DND-41 (cell line): Measurements from ENCODE around the gene TRMO.

Experiments used
- CTCF ChIP-seq: IDR thresholded peaks from 2 replicates; pipeline ENCODE4 v1.5.1; 2012; ENCODE audit warnings: borderline replicate concordance, low read length, moderate library complexity, mild to moderate bottlenecking; ENCODE audit not compliant: poor library complexity, severe bottlenecking; ENCODE audit errors: extremely low read depth
- EZH2 ChIP-seq: IDR thresholded peaks from 3 replicates; pipeline ENCODE4 v1.6.1; 2012; ENCODE audit warnings: borderline replicate concordance, low read depth, mild to moderate bottlenecking, moderate library complexity, low read length, inconsistent platforms; ENCODE audit not compliant: severe bottlenecking

DNA sequence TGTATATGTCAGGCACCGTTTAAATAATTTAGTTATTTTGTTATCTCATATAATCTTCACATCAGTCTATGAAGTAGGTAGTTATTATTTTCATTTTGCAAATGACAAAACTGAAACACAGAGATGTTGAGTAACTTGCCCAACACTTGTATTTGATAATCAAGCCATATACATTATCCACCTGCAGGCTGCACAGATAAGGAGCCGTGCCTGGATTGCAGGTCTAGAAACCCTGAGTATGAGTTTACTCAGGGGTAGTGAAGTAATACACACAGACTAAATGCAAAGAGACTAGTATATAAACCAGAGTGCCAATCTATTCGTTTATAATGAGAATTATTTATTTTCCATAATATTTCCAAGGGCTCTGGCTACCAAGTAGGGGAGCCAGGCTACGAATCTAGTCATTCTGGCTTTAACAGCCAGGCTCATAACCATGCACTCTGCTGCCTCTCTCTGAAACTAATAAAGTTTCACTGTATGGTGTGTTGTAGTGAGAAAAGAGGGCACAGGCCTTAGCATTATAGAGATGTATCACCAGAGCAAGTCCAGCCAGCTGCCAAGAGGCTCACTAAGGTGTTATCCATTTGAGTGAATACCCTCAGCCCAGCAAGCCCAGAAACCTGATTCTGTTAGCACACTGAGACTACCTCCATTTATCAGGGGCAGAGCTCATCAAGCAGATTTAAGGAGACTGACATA lies 11.1 kb upstream of the TRMO start:
- no peak for TF ChIP-seq CTCF
- TF ChIP-seq EZH2, result no peak
